HEK293 (cell line): Measurements from ENCODE around the gene IGSF3.
"Not testable (repeated sequence)": the region's sequence is repeated elsewhere in the genome, so short reads cannot be mapped to it uniquely, and the experiment has no call there.

Source experiments
- CTCF ChIP-seq: fragments of 450-650 bp; formaldehyde crosslinking; IDR thresholded peaks from 2 replicates; pipeline ENCODE4 v1.5.1; 2016; ENCODE audit warnings: missing biosample characterization, missing genetic modification characterization
- GLI4 ChIP-seq: fragments of 450-650 bp; formaldehyde crosslinking; IDR thresholded peaks from 2 replicates; pipeline ENCODE4 v1.5.1; 2016; ENCODE audit warnings: missing biosample characterization, missing genetic modification characterization
- PATZ1 ChIP-seq: fragments of 450-650 bp; formaldehyde crosslinking; IDR thresholded peaks from 2 replicates; pipeline ENCODE4 v1.5.1; 2016; ENCODE audit warnings: missing biosample characterization, missing genetic modification characterization
- PBX3 ChIP-seq: sonication (generic); formaldehyde crosslinking; IDR thresholded peaks from 2 replicates; pipeline ENCODE4 v1.8.1; 2022; ENCODE audit warnings: mild to moderate bottlenecking, moderate library complexity, missing genetic modification reagents
- PRDM6 ChIP-seq: fragments of 450-650 bp; formaldehyde crosslinking; IDR thresholded peaks from 2 replicates; pipeline ENCODE4 v1.5.1; 2017; ENCODE audit warnings: missing biosample characterization, missing genetic modification characterization
- REST ChIP-seq: fragments of 450-650 bp; formaldehyde crosslinking; IDR thresholded peaks from 2 replicates; pipeline ENCODE4 v1.5.1; 2016; ENCODE audit warnings: missing biosample characterization, missing genetic modification characterization
- YY1 ChIP-seq: fragments of 450-650 bp; formaldehyde crosslinking; IDR thresholded peaks from 2 replicates; pipeline ENCODE4 v1.5.1; 2018; ENCODE audit warnings: missing biosample characterization, missing genetic modification characterization
- ZBTB10 ChIP-seq: fragments of 450-650 bp; formaldehyde crosslinking; IDR thresholded peaks from 2 replicates; pipeline ENCODE4 v1.5.1; 2016; ENCODE audit warnings: missing biosample characterization, missing genetic modification characterization
- ZBTB48 ChIP-seq: fragments of 450-650 bp; formaldehyde crosslinking; IDR thresholded peaks from 2 replicates; pipeline ENCODE4 v1.5.1; 2016; ENCODE audit warnings: missing biosample characterization, missing genetic modification characterization
- ZNF114 ChIP-seq: fragments of 450-650 bp; formaldehyde crosslinking; IDR thresholded peaks from 2 replicates; pipeline ENCODE4 v1.5.0; 2017; ENCODE audit warnings: missing biosample characterization, missing genetic modification characterization
- ZNF121 ChIP-seq: fragments of 450-650 bp; formaldehyde crosslinking; IDR thresholded peaks from 2 replicates; pipeline ENCODE4 v1.5.1; 2016; ENCODE audit warnings: missing biosample characterization, missing genetic modification characterization
- ZNF2 ChIP-seq: fragments of 450-650 bp; formaldehyde crosslinking; IDR thresholded peaks from 2 replicates; pipeline ENCODE4 v1.5.1; 2016; ENCODE audit warnings: missing biosample characterization, missing genetic modification characterization

GRCh38 chr1:116621756-116622155, 45.8 kb downstream of the IGSF3 start:
- TF ChIP-seq CTCF (tag by site-specific recombination); ZNF114 (tag by site-specific recombination); REST (tag by site-specific recombination); ZBTB10 (tag by site-specific recombination); ZNF2; GLI4 (tag by site-specific recombination); ZNF121; YY1 (tag by site-specific recombination); PBX3 (CRISPR knock-in tag); ZBTB48 (tag by site-specific recombination); PRDM6 (tag by site-specific recombination); PATZ1: not testable (repeated sequence)
